Neural progenitor cell (in vitro differentiated cells): ENCODE measurements around the gene CAPN11. TPM values are rescaled to one million over a fixed set of nuclear protein-coding genes. Genes with fewer than 3 reads are reported as not detected.

ENCODE experiments used
- DNase-seq: peaks from one replicate; pipeline ENCODE4 v3.0.0-alpha.2; 2016; ENCODE audit warnings: low spot score
- H2AFZ ChIP-seq: fragments of 200-600 bp; sonication (generic); replicated peaks from 2 replicates; pipeline ENCODE4 v1.6.1; 2016; ENCODE audit warnings: antibody characterized with exemption
- H3F3A ChIP-seq: fragments of 200-600 bp; sonication (generic); 2 replicates; pipeline ENCODE4 v1.6.1; 2016; ENCODE audit warnings: antibody characterized with exemption, low read depth
- H3K27ac ChIP-seq: fragments of 200-600 bp; sonication (generic); 2 replicates; pipeline ENCODE4 v1.5.1; 2016; ENCODE audit warnings: mild to moderate bottlenecking
- H3K27me3 ChIP-seq: fragments of 200-600 bp; sonication (generic); 2 replicates; pipeline ENCODE4 v1.6.1; 2016; ENCODE audit warnings: mild to moderate bottlenecking, moderate library complexity
- H3K36me3 ChIP-seq: fragments of 200-600 bp; sonication (generic); 2 replicates; pipeline ENCODE4 v1.5.1; 2016
- H3K4me1 ChIP-seq: fragments of 200-600 bp; sonication (generic); 2 replicates; pipeline ENCODE4 v1.6.1; 2016; ENCODE audit warnings: mixed run types
- H3K4me2 ChIP-seq: fragments of 200-600 bp; sonication (generic); 2 replicates; pipeline ENCODE4 v1.6.1; 2016
- H3K4me3 ChIP-seq: fragments of 200-600 bp; sonication (generic); 2 replicates; pipeline ENCODE4 v1.5.1; 2016
- H3K79me2 ChIP-seq: fragments of 200-600 bp; sonication (generic); 2 replicates; pipeline ENCODE4 v1.6.1; 2016; ENCODE audit warnings: low read depth
- H3K9ac ChIP-seq: fragments of 200-600 bp; sonication (generic); 2 replicates; pipeline ENCODE4 v1.6.1; 2016
- H3K9me3 ChIP-seq: fragments of 200-600 bp; sonication (generic); 2 replicates; pipeline ENCODE4 v1.5.1; 2016; ENCODE audit warnings: low read depth
- H4K20me1 ChIP-seq: fragments of 200-600 bp; sonication (generic); 2 replicates; pipeline ENCODE4 v1.6.1; 2016; ENCODE audit warnings: low read depth
- H3K27ac Mint-ChIP-seq: 3 replicates; pipeline ENCODE4 v1.8.0; 2021; ENCODE audit warnings: mixed read lengths
- H3K27me3 Mint-ChIP-seq: 2 replicates; pipeline ENCODE4 v1.8.0; 2022; ENCODE audit warnings: low read depth, mild to moderate bottlenecking, inconsistent platforms, moderate library complexity, mixed read lengths; ENCODE audit not compliant: insufficient read depth
- H3K36me3 Mint-ChIP-seq: 3 replicates; pipeline ENCODE4 v1.8.0; 2021; ENCODE audit warnings: mixed read lengths
- H3K4me1 Mint-ChIP-seq: 3 replicates; pipeline ENCODE4 v1.8.0; 2021; ENCODE audit warnings: mixed read lengths
- H3K4me3 Mint-ChIP-seq: 3 replicates; pipeline ENCODE4 v1.8.0; 2021; ENCODE audit warnings: mild to moderate bottlenecking, moderate library complexity, mixed read lengths
- H3K9me3 Mint-ChIP-seq: 3 replicates; pipeline ENCODE4 v1.8.0; 2020; ENCODE audit warnings: mixed read lengths
- EZH2 ChIP-seq: fragments of 200-600 bp; sonication (generic); IDR thresholded peaks from 2 replicates; pipeline ENCODE4 v1.6.1; 2017; ENCODE audit warnings: antibody characterized with exemption, mild to moderate bottlenecking, moderate library complexity
- EZH2phosphoT487 ChIP-seq: fragments of 200-600 bp; sonication (generic); IDR thresholded peaks from 2 replicates; pipeline ENCODE4 v1.6.1; 2017; ENCODE audit warnings: antibody characterized with exemption
- total RNA-seq: library from RNA; depleted of rRNA; stranded (reverse); fragments of >200 nt; gene quantifications from 2 replicates; pipeline ENCODE4 v1.2.3, GENCODE V29; 2015; ENCODE audit warnings: low replicate concordance
- TF ChIP-seq, protein P1 (sequence below): fragments of 200-600 bp; sonication (generic); IDR thresholded peaks from 2 replicates; pipeline ENCODE4 v1.5.1; 2017; ENCODE audit warnings: antibody characterized with exemption, mild to moderate bottlenecking

The CAPN11 gene
- total RNA-seq, 1 donor from 2014 or later: 0.49 TPM

DNA sequence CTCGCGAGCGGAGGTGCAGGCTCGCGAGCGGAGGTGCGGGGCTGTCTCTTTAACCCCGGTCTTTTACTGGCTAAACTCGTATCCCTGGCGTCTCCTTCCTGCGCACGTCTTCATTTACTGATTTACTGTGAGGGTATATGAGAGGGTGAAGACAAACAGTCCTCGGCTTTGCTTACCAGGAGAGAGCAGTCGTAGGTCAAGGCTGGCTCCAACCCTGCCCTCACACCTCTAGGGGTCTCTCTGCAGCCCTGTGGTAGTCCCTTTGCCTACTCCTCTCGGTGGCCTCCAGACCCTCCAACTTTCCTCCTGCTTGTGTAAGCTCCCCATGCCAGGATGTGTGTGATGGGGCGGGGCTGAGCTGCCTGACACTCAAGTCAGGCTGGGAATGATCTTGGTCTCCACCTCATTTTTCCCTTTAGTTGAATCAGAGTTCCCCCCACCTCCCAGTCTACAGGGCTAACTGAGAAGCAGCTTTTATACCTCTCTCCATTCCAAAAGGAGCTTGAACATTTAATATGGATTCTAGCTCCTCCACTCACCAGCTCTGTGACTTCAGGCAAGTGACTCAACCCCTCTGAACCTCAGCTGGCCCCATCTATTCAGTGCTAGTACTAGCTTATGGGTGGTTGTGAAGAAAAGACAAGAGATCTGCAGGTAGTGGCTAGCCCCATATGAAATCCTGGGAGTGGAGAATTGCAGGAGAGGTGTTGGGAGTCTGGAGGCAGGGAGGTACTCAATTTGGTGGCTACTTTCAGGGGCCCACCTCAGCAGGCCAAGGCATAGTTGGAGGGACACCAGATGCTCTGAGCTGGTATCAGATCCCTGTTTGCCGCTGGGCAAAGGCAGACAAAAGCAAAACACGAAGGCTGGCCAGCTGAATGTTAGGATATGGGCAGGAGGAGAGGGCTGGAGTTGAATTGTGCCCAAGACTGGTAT, 65.7 kb downstream of the CAPN11 start:
- peak overlapping the region; percentile 86 for H3K4me2 ChIP-seq
- H3K4me1 Mint-ChIP-seq: peaks cover 55% of the 10 kb centered on the region
- no peak overlapping the region for H2AFZ ChIP-seq
- DNase-seq: no peak
- no peak overlapping the region for H3K9ac ChIP-seq
- H3K36me3 ChIP-seq: no peaks in the 10 kb centered on the region
- H3K27me3 ChIP-seq: no peaks in the 10 kb centered on the region
- H3K79me2 ChIP-seq: peaks cover 31% of the 10 kb centered on the region
- H3K4me3 ChIP-seq: peak overlapping the region; percentile 57
- peaks cover 3% of the 10 kb centered on the region for H3K36me3 Mint-ChIP-seq
- H3K9me3 Mint-ChIP-seq: no peaks in the 10 kb centered on the region
- no peaks in the 10 kb centered on the region for H3K9me3 ChIP-seq
- peaks cover 53% of the 10 kb centered on the region for H3K4me1 ChIP-seq
- peaks cover 49% of the 10 kb centered on the region for H3F3A ChIP-seq
- peak overlapping the region; percentile 34 for H3K27ac Mint-ChIP-seq
- no peak for TF ChIP-seq EZH2phosphoT487
- TF ChIP-seq EZH2: no peak
- TF ChIP-seq, protein P1, sequence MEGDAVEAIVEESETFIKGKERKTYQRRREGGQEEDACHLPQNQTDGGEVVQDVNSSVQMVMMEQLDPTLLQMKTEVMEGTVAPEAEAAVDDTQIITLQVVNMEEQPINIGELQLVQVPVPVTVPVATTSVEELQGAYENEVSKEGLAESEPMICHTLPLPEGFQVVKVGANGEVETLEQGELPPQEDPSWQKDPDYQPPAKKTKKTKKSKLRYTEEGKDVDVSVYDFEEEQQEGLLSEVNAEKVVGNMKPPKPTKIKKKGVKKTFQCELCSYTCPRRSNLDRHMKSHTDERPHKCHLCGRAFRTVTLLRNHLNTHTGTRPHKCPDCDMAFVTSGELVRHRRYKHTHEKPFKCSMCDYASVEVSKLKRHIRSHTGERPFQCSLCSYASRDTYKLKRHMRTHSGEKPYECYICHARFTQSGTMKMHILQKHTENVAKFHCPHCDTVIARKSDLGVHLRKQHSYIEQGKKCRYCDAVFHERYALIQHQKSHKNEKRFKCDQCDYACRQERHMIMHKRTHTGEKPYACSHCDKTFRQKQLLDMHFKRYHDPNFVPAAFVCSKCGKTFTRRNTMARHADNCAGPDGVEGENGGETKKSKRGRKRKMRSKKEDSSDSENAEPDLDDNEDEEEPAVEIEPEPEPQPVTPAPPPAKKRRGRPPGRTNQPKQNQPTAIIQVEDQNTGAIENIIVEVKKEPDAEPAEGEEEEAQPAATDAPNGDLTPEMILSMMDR: no peak
- H3K4me3 Mint-ChIP-seq: peak overlapping the region; percentile 92
- peaks cover 41% of the 10 kb centered on the region for H4K20me1 ChIP-seq
- H3K27me3 Mint-ChIP-seq: no peaks in the 10 kb centered on the region
- H3K27ac ChIP-seq: no peak overlapping the region

DNA sequence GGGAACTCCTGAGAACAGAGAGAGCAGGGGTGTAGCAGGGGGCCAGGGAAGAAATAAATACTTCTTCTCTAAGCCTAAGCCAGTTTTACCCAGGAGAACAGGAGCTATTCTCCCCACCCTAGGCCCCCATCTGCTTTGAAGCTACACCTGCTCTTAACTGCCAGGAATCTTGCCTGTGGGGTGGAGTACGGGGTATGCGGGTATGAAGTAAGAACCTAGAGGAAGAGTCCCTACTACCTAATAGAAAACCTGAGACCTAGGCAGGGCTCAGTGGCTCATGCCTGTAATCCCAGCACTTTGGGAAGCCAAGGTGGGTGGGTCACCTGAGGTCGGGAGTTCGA, 66.3 kb downstream of the CAPN11 start:
- Histone ChIP-seq H3K79me2 (peaks cover 31% of the 10 kb centered on the region), H3F3A (peaks cover 43% of the 10 kb centered on the region), H3K4me2 (peak overlapping the region; percentile 86), H3K4me1 (peaks cover 51% of the 10 kb centered on the region), H3K9ac (no peak overlapping the region), H3K9me3 (no peaks in the 10 kb centered on the region), H2AFZ (no peak overlapping the region), H3K27ac (no peak overlapping the region), H3K27me3 (no peaks in the 10 kb centered on the region), H3K36me3 (no peaks in the 10 kb centered on the region), H4K20me1 (peaks cover 41% of the 10 kb centered on the region), H3K4me3 (peak overlapping the region; percentile 57)
- H3K4me3 Mint-ChIP-seq: peak overlapping the region; percentile 92
- no peaks in the 10 kb centered on the region for H3K9me3 Mint-ChIP-seq
- peaks cover 3% of the 10 kb centered on the region for H3K36me3 Mint-ChIP-seq
- DNase-seq: no peak
- H3K27ac Mint-ChIP-seq: peak overlapping the region; percentile 34
- TF ChIP-seq, protein P1: no peak
- TF ChIP-seq EZH2 (no peak), EZH2phosphoT487 (no peak)
- no peaks in the 10 kb centered on the region for H3K27me3 Mint-ChIP-seq
- H3K4me1 Mint-ChIP-seq: peaks cover 52% of the 10 kb centered on the region

DNA sequence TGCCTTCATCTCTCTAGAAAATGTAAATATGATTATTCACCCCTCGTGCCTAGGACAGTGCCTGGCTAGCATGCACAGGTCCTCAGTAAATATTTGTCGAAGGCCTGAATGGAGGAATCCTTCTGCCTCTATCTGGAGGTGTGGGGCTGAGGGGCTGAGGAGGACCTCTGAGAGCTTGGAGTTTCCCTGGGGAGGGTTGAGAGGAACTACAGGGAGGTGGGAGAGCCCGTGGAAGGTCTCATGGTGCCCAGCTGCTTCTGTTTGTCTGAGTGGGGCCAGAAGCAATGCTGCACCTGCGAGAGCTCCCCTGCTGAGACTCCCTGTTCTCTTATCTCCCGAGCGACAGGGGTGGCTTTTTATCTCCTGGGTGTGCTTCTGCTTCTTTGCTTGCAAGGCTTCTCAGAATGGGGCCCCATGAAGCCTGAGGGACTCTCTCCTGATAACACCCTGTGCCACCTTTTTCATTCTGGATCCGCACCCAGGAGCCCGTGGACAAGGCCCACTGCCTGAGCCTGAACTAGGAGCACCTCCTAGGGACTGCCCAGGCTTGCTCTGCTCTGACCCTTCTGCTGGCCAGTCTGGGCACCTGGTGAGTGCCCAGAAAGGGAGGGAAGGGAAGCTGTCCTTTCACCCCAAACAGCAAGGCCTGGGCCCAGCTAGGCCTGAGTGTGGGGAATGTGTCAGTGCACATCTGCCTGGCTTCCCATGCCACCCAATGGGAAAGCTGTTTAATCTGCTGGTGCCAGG, 67.1 kb downstream of the CAPN11 start:
- Histone ChIP-seq H3F3A (peaks cover 35% of the 10 kb centered on the region), H3K79me2 (peaks cover 31% of the 10 kb centered on the region), H3K27ac (no peak overlapping the region), H3K4me1 (peaks cover 49% of the 10 kb centered on the region), H3K9ac (no peak overlapping the region), H4K20me1 (peaks cover 41% of the 10 kb centered on the region), H2AFZ (no peak overlapping the region), H3K36me3 (no peaks in the 10 kb centered on the region), H3K4me2 (peak overlapping the region; percentile 61), H3K4me3 (no peak overlapping the region), H3K9me3 (no peaks in the 10 kb centered on the region), H3K27me3 (no peaks in the 10 kb centered on the region)
- Mint-ChIP-seq H3K9me3 (no peaks in the 10 kb centered on the region), H3K27ac (no peak overlapping the region), H3K27me3 (no peaks in the 10 kb centered on the region), H3K36me3 (peaks cover 4% of the 10 kb centered on the region), H3K4me3 (peak overlapping the region; percentile 73), H3K4me1 (peaks cover 51% of the 10 kb centered on the region)
- no peak for DNase-seq
- no peak for TF ChIP-seq EZH2
- TF ChIP-seq EZH2phosphoT487: no peak
- TF ChIP-seq, protein P1: no peak
